Endothelial cell of umbilical vein (primary cell): ENCODE results near the gene RHCE. TPM values are rescaled to one million over a fixed set of nuclear protein-coding genes. Genes with fewer than 3 reads are reported as not detected.

Source experiments
- BruUV-seq: library from RNA; stranded (reverse); fragments of 400-500 nt; replicated peaks from 2 replicates; lab custom pipeline; 2021; lab: Mats Ljungman, UMichigan
- CTCF ChIA-PET: fragments of 300-600, 350-600 bp; sonication (Branson Sonifier 250); formaldehyde crosslinking; loops from one replicate; lab custom pipeline; 2021; ENCODE audit warnings: antibody characterized with exemption, inconsistent platforms; lab: Charles Lee
- POLR2A ChIA-PET: fragments of 300-600, 350-600 bp; sonication (Branson Sonifier 250); formaldehyde crosslinking; loops from one replicate; lab custom pipeline; 2021; ENCODE audit warnings: antibody characterized with exemption, inconsistent platforms; lab: Charles Lee
- DNase-seq: peaks from one replicate; pipeline ENCODE4 v3.0.0-alpha.2; 2011; ENCODE audit warnings: low read depth, low spot score
- FAIRE-seq: peaks from 2 replicates; lab custom pipeline; 2011; peaks lifted over from hg19 to GRCh38; lab: Jason Lieb, UNC
- H2AFZ ChIP-seq: 2 replicates; pipeline ENCODE4 v1.6.0; 2012; ENCODE audit warnings: low read depth, low read length, control low read depth, inconsistent platforms
- H3K27ac ChIP-seq: 2 replicates; pipeline ENCODE4 v1.5.1; 2011; ENCODE audit warnings: low read depth, mild to moderate bottlenecking, control low read depth, low read length, moderate library complexity; ENCODE audit not compliant: insufficient read depth
- H3K27me3 ChIP-seq, 2 experiments: 2 replicates each; pipeline versions ENCODE4 v1.6.0 to v1.6.1; 2011; ENCODE audit warnings: low read length in 2 of 2, mixed read lengths in 1 of 2; ENCODE audit not compliant: control insufficient read depth in 2 of 2, insufficient read depth in 2 of 2
- H3K36me3 ChIP-seq, 2 experiments: 2 replicates in 1 of 2; 3 replicates in 1 of 2; pipeline ENCODE4 v1.5.1; 2011; ENCODE audit warnings: low read length in 2 of 2, mild to moderate bottlenecking in 1 of 2, moderate library complexity in 1 of 2; ENCODE audit not compliant: control insufficient read depth in 2 of 2, insufficient read depth in 2 of 2; ENCODE audit errors: extremely low read depth in 1 of 2
- H3K4me1 ChIP-seq: 3 replicates; pipeline ENCODE4 v1.5.1; 2011; ENCODE audit warnings: mild to moderate bottlenecking, low read length; ENCODE audit not compliant: control insufficient read depth, insufficient read depth; ENCODE audit errors: extremely low read depth
- H3K4me2 ChIP-seq: 2 replicates; pipeline ENCODE4 v1.6.1; 2011; ENCODE audit warnings: low read length, control low read depth, mixed read lengths; ENCODE audit not compliant: insufficient read depth
- H3K4me3 ChIP-seq, 3 experiments: fragments of 200-600 bp in 1 of 3; sonication (generic), shearing (Covaris generic) in 1 of 3; replicated peaks in 1 of 3; 2 replicates each; pipeline ENCODE4 v1.5.1; 2011 to 2016; ENCODE audit warnings: control low read depth in 3 of 3, low read length in 3 of 3, mild to moderate bottlenecking in 2 of 3, inconsistent platforms in 1 of 3, low read depth in 1 of 3, moderate library complexity in 1 of 3; ENCODE audit not compliant: insufficient read depth in 1 of 3
- H3K79me2 ChIP-seq: 2 replicates; pipeline ENCODE4 v1.6.0; 2012; ENCODE audit warnings: low read length, inconsistent platforms; ENCODE audit not compliant: control insufficient read depth, insufficient read depth
- H3K9ac ChIP-seq: replicated peaks from 2 replicates; pipeline ENCODE3; 2011; ENCODE audit warnings: low read length, control low read depth; ENCODE audit not compliant: insufficient read depth; ENCODE audit errors: extremely low read depth
- H3K9me1 ChIP-seq: replicated peaks from 3 replicates; pipeline ENCODE4 v1.6.0; 2011; ENCODE audit warnings: mild to moderate bottlenecking, low read length; ENCODE audit not compliant: control insufficient read depth, insufficient read depth; ENCODE audit errors: extremely low read depth
- H3K9me3 ChIP-seq: replicated peaks from 2 replicates; pipeline ENCODE4 v1.5.1; 2012; ENCODE audit warnings: low read length, inconsistent platforms; ENCODE audit not compliant: control insufficient read depth, insufficient read depth
- H4K20me1 ChIP-seq: replicated peaks from 2 replicates; pipeline ENCODE3; 2011; ENCODE audit warnings: mild to moderate bottlenecking, low read length; ENCODE audit not compliant: control insufficient read depth, insufficient read depth; ENCODE audit errors: extremely low read depth
- CTCF ChIP-seq, 2 donors: IDR thresholded peaks; 1 replicate in 1 of 2; 2 replicates in 1 of 2; pipeline ENCODE4 v1.5.1; 2011; ENCODE audit warnings: low read length in 2 of 2, mild to moderate bottlenecking in 2 of 2, moderate library complexity in 2 of 2, control low read depth in 1 of 2, inconsistent platforms in 1 of 2, low read depth in 1 of 2; ENCODE audit not compliant: insufficient read depth in 1 of 2; ENCODE audit errors: extremely low read depth in 1 of 2
- EZH2 ChIP-seq: IDR thresholded peaks from 2 replicates; pipeline ENCODE4 v1.6.1; 2012; ENCODE audit warnings: borderline replicate concordance, low read depth, mild to moderate bottlenecking, moderate library complexity, low read length, inconsistent platforms; ENCODE audit not compliant: severe bottlenecking
- FOS ChIP-seq: IDR thresholded peaks from 2 replicates; pipeline ENCODE4 v1.6.1; 2011; ENCODE audit warnings: mild to moderate bottlenecking, low read length, moderate library complexity, borderline replicate concordance; ENCODE audit not compliant: insufficient read depth
- GATA2 ChIP-seq: IDR thresholded peaks from 2 replicates; pipeline ENCODE4 v1.7.0; 2011; ENCODE audit warnings: low read depth, mild to moderate bottlenecking, moderate library complexity, mixed read lengths, low read length; ENCODE audit not compliant: insufficient read length, insufficient read depth
- JUN ChIP-seq: IDR thresholded peaks from 2 replicates; pipeline ENCODE4 v1.6.1; 2011; ENCODE audit warnings: borderline replicate concordance, low read depth; ENCODE audit not compliant: insufficient read length, insufficient read depth
- MAX ChIP-seq: IDR thresholded peaks from 2 replicates; pipeline ENCODE4 v1.6.1; 2011; ENCODE audit not compliant: insufficient read depth, insufficient read length
- MYC ChIP-seq: IDR thresholded peaks from one replicate; pipeline ENCODE4 v1.6.1; 2011; ENCODE audit warnings: mild to moderate bottlenecking, low read depth, low read length
- POLR2A ChIP-seq: IDR thresholded peaks from 2 replicates; pipeline ENCODE4 v1.6.1; 2012; ENCODE audit warnings: low read depth, mild to moderate bottlenecking, control low read depth, low read length
- POLR2AphosphoS5 ChIP-seq: IDR thresholded peaks from 2 replicates; pipeline ENCODE4 v1.6.1; 2012; ENCODE audit warnings: low read depth, mild to moderate bottlenecking, control low read depth, low read length, moderate library complexity; ENCODE audit not compliant: insufficient read depth
- dilution Hi-C: fragments of 300-500 bp; cut with MboI; formaldehyde crosslinking; loops from one replicate; pipeline ENCODE4 v1.15.0; 2019; ENCODE audit warnings: low sequenced_read_pairs; ENCODE audit not compliant: extremely low pct_ligation_motif_present
- intact Hi-C: fragments of 100-400 bp; cut with micrococcal nuclease; formaldehyde crosslinking; loops from one replicate; pipeline ENCODE4 v1.10.0; 2022
- polyA plus RNA-seq, 4 experiments: library from polyadenylated mRNA; depleted of rRNA in 3 of 4; stranded (reverse) in 3 of 4; unstranded in 1 of 4; fragments of >200 nt; gene quantifications; 2 replicates each; pipeline versions ENCODE4 v1.2.1 to v1.2.3, GENCODE V29; 2011 to 2012; ENCODE audit warnings: missing spikeins in 1 of 4
- total RNA-seq: library from RNA; stranded (reverse); gene quantifications from 2 replicates; pipeline ENCODE4 v1.2.3, GENCODE V29; 2021

RHCE gene
- total and polyA plus RNA-seq, 2 donors (not counting 3 experiments of a cell fraction or from before 2014, with no cell fraction given), result 0.07 TPM; not detected in 1

- no peaks in the 10 kb centered on the region for H3K27me3 ChIP-seq
- peak within 1 kb of the TSS; percentile 95 for H3K4me2 ChIP-seq
- H4K20me1 ChIP-seq, result peaks cover 2% of the 10 kb centered on the region
- peak; percentile 36 for TF ChIP-seq MAX
- TF ChIP-seq POLR2A, result peak; percentile 94
- TF ChIP-seq POLR2AphosphoS5, result peak; percentile 95
- no peak for TF ChIP-seq MYC
- no peak for TF ChIP-seq FOS
- no peak for TF ChIP-seq JUN
- TF ChIP-seq EZH2, result no peak
- no peak for TF ChIP-seq GATA2
- TF ChIP-seq CTCF (IDR thresholded peaks at IDR 0.05; ENCODE audit: extremely low read depth in 1 of 2, insufficient read depth in 1 of 2, low read depth in 1 of 2, low read length in 2 of 2), result no peak
- peaks cover 33% of the 10 kb centered on the region for H3K4me1 ChIP-seq
- FAIRE-seq (peak; percentile 94), DNase-seq (peak; percentile 97)
- ChIA-PET CTCF (interaction anchor here (0.9 to 1.4 kb wide), 4 partner anchors 12 to 327 kb away, joined by 3 to 6 read pairs (median 3); no protein-coding TSS in a partner anchor), POLR2A (interaction anchor here (0.6 to 1.6 kb wide), 3 partner anchors 11 to 1069 kb away, joined by 3 to 5 read pairs (median 3); partner anchors contain the start of gene RSRP1)
- peak within 1 kb of the TSS; percentile 74 for H3K27ac ChIP-seq
- no peaks in the 10 kb centered on the region for H3K9me3 ChIP-seq
- H3K36me3 ChIP-seq, result no peaks in the 10 kb centered on the region
- no peaks in the 10 kb centered on the region for H3K9me1 ChIP-seq
- H3K79me2 ChIP-seq, result peaks cover 36% of the 10 kb centered on the region
- dilution Hi-C loops, result no loop called here
- H3K4me3 ChIP-seq, result peak within 1 kb of the TSS; percentile 86 to 97 (median 95)
- H3K9ac ChIP-seq, result peak within 1 kb of the TSS; percentile 92
- peak within 1 kb of the TSS; percentile 87 for H2AFZ ChIP-seq
- intact Hi-C loops, result loop anchor here (1.0 to 10.0 kb wide), 4 partner anchors 57 to 374 kb away; partner anchors contain the start of genes SELENON, SYF2 and TMEM50A
- no TSS peak for BruUV-seq
These were observed 9.7 kb upstream of the RHCE start, which contains the start of gene MACO1 for GRCh38 chr1:25430073-25430966. MACO1 (plus strand) TSS chr1:25430897; CDS start chr1:25431099, 202 bp downstream.
